ENCODE measurements around the gene IFT43.

The IFT43 gene

GRCh38 chr14:76115010-76115422 lies 129.5 kb downstream of the IFT43 start:
- no peak for DNase-seq

- DNase-seq, result no peak
Measured at GRCh38 chr14:76117789-76118484, 132.4 kb downstream of the IFT43 start.

GRCh38 chr14:76118594-76118993 lies 133.0 kb downstream of the IFT43 start:
- no peak for DNase-seq

DNA sequence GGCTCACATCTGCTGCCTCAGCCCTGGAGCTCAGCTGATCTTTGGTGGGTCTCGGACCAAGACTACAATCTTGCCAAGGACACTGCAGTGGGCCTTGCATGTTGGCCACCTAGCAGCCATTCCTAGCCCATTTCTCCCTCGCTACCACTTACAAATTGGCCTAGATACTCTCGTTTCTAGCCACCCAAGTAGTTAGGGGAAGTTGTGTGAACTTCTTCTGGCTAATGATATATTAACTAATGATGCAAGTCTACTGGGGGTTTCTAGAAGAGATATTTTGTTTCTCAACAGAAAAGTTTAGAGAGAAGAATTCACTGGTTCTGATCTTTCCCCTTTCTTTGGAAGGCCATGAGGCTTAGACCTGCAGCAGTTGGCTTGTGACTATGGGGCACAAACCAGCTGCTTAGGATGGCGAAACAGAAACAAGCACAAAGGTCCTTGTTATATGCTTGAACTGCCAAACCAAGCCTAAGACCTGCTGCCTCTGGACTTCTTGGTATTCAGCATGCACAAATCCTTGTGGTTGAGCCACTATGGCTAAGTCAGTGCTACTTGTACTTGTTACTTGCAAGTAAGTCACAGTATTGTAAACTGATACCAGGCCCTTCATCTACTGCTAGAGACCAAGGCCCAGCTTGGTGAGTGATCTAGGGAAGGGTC lies 135.7 kb downstream of the IFT43 start:
- DNase-seq, result no peak

- no peak for DNase-seq
Measured at GRCh38 chr14:76123426-76124225, 138.1 kb downstream of the IFT43 start.

- DNase-seq, result no peak
Measured at GRCh38 chr14:76125511-76125910, 139.9 kb downstream of the IFT43 start.

DNA sequence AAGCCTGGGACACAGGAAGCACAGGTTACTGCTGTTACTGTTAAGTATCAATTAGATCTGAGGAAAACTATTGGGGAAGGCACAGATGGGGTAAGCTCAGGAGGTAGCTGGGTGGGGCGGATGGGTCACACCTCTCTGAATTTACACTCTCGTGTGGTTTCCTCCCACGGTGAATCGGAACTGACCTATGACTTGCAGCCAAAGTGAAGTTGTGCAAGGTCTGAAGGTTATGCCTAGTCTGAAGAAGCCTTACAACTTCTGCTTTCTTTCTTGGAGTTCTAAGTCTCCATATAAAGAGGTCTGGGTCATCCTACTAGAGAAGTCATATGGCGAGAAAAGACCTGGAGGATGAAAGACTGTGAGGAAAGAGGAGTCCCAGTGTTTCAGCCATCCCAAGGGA lies 140.5 kb downstream of the IFT43 start:
- no peak for DNase-seq

DNA sequence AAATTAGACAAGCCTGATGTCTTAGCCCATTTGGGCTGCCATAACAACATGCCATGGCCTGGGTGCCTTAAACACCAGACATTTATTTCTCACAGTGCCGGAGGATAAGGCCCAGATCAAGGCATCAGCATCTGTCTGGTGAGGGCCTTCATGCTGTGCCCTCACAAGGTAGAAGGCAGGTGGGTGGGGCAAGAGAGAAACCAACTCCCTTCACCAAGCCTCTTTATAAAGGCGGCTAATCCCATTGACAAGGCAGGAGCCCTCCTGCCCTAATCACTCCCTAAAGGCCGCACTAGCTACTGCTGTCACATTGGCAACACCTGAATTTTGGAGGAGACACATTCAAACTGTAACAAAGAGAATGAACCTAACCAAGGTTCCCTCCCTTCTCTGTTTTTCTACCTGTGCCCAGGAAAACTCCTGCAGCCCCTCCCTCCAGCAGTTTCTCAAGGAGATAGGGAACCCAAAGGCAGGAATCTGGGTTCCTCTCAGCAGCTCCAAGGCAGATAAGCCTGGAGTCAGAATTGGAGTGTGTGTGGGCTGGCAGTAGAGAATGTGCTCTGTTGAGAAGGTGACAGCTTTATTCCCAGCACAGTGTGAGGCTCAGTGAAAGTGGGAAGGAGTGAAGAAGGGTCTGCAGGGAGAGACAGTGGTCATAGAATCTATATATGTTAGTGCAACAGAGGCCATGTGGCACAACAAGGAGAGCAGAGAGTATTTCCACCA lies 144.5 kb downstream of the IFT43 start:
- no peak for DNase-seq

DNA sequence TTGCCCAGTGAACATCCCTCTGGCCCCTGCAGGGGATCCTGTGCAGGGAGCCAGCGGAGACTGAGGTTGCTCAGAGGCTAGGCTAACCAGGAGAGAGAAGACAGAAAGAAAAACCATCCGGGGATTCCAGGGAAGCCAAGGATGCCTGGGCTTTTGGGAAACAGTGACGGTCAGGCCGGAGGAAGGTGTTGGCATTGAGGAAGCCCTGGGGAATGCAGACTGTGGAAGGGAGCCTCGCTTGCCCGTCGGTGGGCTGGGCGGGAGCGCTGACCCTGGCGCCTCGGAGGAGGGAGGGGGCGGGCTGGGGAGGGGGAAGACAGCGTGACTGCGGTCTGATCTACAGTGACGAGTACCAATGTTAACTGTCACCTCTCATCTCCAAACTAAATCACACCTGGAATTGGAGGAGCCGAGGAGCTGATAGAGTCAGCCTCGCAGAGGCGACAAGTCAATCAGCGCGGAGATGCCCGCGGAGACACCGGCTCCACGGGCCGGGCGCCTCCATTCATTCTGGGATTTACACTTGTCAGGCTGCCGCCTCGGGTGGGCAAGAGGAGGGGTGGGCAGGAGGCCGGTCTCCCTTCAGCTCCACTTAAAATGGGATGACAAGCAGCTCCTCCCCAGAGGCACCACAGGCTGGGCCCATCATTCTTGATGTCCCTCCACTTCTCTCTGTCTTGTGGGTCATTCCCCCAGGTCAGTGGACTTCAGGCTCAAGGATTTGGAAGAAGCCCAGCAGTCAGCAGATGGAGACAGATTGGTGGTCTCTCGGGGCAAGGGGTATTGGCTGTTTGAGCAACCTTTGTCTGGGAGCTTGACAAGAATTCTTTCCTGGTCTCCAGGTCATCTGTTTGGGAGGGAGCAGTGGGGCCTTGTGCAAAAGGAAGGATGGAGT lies 145.8 kb downstream of the IFT43 start:
- no peak for DNase-seq

- no peak for DNase-seq
Measured at GRCh38 chr14:76133103-76133502, 147.5 kb downstream of the IFT43 start.
